ENCODE measurements around the gene HACD3.
A peak's percentile ranks its signal among the peaks of the same experiment; 100 is the strongest.

The HACD3 gene, protein sequence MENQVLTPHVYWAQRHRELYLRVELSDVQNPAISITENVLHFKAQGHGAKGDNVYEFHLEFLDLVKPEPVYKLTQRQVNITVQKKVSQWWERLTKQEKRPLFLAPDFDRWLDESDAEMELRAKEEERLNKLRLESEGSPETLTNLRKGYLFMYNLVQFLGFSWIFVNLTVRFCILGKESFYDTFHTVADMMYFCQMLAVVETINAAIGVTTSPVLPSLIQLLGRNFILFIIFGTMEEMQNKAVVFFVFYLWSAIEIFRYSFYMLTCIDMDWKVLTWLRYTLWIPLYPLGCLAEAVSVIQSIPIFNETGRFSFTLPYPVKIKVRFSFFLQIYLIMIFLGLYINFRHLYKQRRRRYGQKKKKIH

DNA sequence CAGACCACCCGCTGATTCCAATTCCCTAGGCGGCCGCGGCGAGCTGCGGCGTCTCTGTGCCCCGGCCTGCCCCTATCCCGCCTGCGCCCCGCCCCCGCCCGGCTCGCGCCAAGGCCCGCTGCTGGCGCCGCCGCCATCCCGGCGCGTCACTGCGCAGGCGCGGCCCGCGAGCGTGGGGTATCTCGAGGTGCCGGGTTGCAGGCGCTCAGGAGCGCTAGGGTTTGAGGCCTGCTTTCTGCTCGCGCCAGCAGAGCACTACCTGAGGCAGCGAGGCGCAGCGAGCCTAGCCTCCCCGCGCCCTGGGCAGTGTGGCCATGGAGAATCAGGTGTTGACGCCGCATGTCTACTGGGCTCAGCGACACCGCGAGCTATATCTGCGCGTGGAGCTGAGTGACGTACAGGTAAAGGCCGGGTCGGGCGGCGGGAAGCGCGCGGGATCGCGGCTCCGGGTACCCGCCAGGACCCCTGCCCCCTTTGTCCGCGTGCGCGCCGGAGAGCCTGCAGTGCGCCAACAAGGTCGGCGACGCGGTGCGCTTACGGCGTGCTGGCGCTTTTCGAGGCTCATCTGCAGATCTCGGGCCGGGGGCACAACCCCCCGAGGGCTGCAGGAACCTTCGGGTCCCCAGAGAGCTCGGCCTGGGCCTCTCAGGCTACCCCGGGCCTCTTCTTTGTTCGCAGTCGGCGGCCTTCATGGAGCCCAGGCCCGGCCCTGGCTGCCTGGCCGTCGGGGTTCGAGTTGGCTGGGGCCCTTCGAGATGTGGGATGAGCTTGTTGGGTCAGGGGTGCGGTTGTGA is at the start of gene HACD3:
Gene HACD3, plus strand, starts transcription at position 146 of the 794 bp plus-strand sequence. Its CDS starts 169 bp downstream, at position 315.
- peaks cover 30% of the 10 kb centered on the region for H3K4me1 ChIP-seq (ENCODE audit: control insufficient read depth, insufficient read depth, low read length)
- no peaks in the 10 kb centered on the region for H3K36me3 ChIP-seq (ENCODE audit: control insufficient read depth, insufficient read depth, low read length)
- H3K9me3 ChIP-seq (ENCODE audit: control insufficient read depth, low read length): no peaks in the 10 kb centered on the region
- no peaks in the 10 kb centered on the region for H3K27me3 ChIP-seq (ENCODE audit: control insufficient read depth, insufficient read depth, low read length)
- peak within 1 kb of the TSS; percentile 60 for H3K4me3 ChIP-seq (ENCODE audit: low read length)
- H3K9ac ChIP-seq (ENCODE audit: low read length): peak within 1 kb of the TSS; percentile 75

DNA sequence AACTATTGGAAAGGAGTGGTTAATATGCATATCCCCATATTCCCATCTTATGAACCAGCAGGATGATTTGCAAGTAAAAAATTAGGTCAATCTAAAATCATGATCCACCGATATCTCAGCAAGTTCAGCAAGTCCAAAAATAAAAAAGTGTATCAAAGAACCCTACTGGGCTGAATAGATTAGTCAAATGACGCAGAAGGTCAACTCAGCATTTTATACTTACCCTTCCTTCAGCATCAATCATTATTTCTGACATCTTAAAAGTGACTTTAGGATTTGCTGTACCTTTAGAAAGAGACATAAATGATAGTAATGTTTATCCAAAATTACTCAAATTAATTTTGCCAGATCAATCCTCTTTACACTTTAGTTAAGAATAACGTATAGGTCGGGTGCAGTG is 45.4 kb upstream of the HACD3 start:
- H3K4me3 ChIP-seq (ENCODE audit: low read length): no peak overlapping the region
- no peaks in the 10 kb centered on the region for H3K27me3 ChIP-seq (ENCODE audit: control insufficient read depth, insufficient read depth, low read length)
- H3K9ac ChIP-seq (ENCODE audit: low read length): no peak overlapping the region
- H3K9me3 ChIP-seq (ENCODE audit: control insufficient read depth, low read length): no peaks in the 10 kb centered on the region
- H3K36me3 ChIP-seq (ENCODE audit: control insufficient read depth, insufficient read depth, low read length): peaks cover 7% of the 10 kb centered on the region
- H3K4me1 ChIP-seq (ENCODE audit: control insufficient read depth, insufficient read depth, low read length): no peaks in the 10 kb centered on the region

DNA sequence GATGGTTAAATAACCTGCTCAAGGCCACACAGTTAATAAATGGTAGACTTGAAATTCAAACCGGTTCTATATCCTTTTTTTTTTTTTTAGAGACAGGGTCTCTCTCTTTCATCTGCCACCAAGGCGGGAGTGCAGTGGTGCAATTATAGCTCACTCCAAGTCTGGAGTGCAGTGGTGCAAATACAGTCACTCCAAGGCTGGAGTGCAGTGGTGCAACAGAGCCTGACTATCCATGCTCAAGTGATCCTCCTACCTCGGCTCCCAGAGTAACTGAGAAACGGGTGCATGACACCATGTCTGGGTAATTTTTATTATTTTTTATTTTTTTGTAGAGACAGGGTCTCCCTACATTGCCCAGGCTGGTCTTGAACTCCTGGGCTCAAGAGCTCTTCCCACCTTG is 36.2 kb upstream of the HACD3 start:
- H3K9ac ChIP-seq (ENCODE audit: low read length): no peak overlapping the region

DNA sequence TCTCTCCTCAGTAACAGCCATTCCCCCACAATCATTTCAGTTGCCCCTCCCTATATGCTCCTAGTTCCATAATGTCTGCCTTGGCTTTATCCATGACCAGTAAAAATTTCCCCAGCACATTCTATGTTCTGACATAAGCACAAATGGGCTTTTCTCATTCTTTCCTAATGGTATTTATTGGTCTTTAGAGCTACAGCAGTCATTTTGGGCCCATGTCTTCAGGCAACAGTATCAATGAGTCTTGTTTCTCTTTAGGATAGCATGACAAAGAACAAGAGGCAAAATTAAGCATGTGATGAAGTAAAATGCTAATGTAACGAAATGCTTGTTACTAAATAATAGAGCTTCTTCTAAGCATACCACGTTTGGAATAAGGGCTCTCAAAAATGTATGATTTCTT is 20.9 kb upstream of the HACD3 start:
- Histone ChIP-seq H3K27me3 (ENCODE audit: control insufficient read depth, insufficient read depth, low read length) (no peaks in the 10 kb centered on the region), H3K4me1 (ENCODE audit: control insufficient read depth, insufficient read depth, low read length) (no peaks in the 10 kb centered on the region), H3K9ac (ENCODE audit: low read length) (no peak overlapping the region), H3K4me3 (ENCODE audit: low read length) (no peak overlapping the region), H3K9me3 (ENCODE audit: control insufficient read depth, low read length) (no peaks in the 10 kb centered on the region), H3K36me3 (ENCODE audit: control insufficient read depth, insufficient read depth, low read length) (no peaks in the 10 kb centered on the region)

More for the DNA sequence above, 36.2 kb upstream of the HACD3 start:
- Histone ChIP-seq H3K4me3 (ENCODE audit: low read length) (no peak overlapping the region), H3K36me3 (ENCODE audit: control insufficient read depth, insufficient read depth, low read length) (no peaks in the 10 kb centered on the region), H3K4me1 (ENCODE audit: control insufficient read depth, insufficient read depth, low read length) (no peaks in the 10 kb centered on the region), H3K9me3 (ENCODE audit: control insufficient read depth, low read length) (no peaks in the 10 kb centered on the region), H3K27me3 (ENCODE audit: control insufficient read depth, insufficient read depth, low read length) (no peaks in the 10 kb centered on the region)

DNA sequence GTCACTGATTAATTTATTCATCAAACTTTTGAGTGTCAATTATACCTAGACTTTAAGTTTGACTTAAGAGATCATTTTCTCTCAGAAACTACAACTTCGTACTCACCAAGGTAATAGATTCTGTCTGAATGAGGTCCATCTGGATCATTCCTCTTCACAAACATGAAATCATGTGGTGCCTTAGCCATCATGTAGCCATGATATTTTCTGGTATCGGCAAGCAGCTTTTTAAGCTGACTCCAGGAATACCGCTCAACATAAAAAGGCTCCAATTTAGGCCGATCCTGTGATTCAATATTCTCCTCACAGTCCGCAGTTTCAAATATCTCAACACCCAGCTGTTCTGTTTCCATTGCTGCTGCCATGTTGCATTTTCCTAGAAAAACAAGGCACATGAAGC is 18.1 kb upstream of the HACD3 start:
- H3K27me3 ChIP-seq (ENCODE audit: control insufficient read depth, insufficient read depth, low read length): no peaks in the 10 kb centered on the region
- peaks cover 9% of the 10 kb centered on the region for H3K4me1 ChIP-seq (ENCODE audit: control insufficient read depth, insufficient read depth, low read length)
- H3K36me3 ChIP-seq (ENCODE audit: control insufficient read depth, insufficient read depth, low read length): no peaks in the 10 kb centered on the region
- H3K4me3 ChIP-seq (ENCODE audit: low read length): no peak overlapping the region
- no peaks in the 10 kb centered on the region for H3K9me3 ChIP-seq (ENCODE audit: control insufficient read depth, low read length)
- H3K9ac ChIP-seq (ENCODE audit: low read length): no peak overlapping the region

DNA sequence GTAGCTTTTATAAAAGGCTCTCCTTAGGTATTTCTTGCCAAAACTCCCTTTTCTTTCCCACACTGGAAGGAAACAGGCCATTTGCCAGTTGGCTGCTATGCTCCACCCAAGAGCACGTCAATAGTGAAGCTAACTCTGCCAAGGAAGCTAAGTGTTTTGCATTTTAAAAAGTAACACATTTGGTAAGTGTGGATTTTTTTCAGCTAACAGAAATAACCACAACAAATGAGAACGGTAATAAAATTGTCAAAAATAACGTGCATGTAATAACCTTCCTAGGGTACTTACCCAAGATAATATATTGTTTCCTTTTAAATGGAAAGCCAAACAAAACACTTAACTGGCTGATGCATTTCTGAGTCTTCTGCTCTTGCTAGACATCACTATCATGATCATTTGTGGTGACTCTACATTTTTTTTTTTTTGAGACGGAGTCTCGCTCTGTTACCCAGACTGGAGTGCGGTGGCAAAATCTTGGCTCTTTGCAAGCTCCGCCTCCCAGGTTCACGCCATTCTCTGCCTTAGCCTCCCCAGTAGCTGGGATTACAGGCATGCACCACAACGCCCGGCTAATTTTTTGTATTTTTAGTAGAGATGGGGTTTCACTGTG is 17.4 kb upstream of the HACD3 start:
- H3K9ac ChIP-seq (ENCODE audit: low read length): no peak overlapping the region
- no peaks in the 10 kb centered on the region for H3K27me3 ChIP-seq (ENCODE audit: control insufficient read depth, insufficient read depth, low read length)
- no peaks in the 10 kb centered on the region for H3K36me3 ChIP-seq (ENCODE audit: control insufficient read depth, insufficient read depth, low read length)
- no peaks in the 10 kb centered on the region for H3K9me3 ChIP-seq (ENCODE audit: control insufficient read depth, low read length)
- H3K4me1 ChIP-seq (ENCODE audit: control insufficient read depth, insufficient read depth, low read length): peaks cover 12% of the 10 kb centered on the region
- H3K4me3 ChIP-seq (ENCODE audit: low read length): no peak overlapping the region

DNA sequence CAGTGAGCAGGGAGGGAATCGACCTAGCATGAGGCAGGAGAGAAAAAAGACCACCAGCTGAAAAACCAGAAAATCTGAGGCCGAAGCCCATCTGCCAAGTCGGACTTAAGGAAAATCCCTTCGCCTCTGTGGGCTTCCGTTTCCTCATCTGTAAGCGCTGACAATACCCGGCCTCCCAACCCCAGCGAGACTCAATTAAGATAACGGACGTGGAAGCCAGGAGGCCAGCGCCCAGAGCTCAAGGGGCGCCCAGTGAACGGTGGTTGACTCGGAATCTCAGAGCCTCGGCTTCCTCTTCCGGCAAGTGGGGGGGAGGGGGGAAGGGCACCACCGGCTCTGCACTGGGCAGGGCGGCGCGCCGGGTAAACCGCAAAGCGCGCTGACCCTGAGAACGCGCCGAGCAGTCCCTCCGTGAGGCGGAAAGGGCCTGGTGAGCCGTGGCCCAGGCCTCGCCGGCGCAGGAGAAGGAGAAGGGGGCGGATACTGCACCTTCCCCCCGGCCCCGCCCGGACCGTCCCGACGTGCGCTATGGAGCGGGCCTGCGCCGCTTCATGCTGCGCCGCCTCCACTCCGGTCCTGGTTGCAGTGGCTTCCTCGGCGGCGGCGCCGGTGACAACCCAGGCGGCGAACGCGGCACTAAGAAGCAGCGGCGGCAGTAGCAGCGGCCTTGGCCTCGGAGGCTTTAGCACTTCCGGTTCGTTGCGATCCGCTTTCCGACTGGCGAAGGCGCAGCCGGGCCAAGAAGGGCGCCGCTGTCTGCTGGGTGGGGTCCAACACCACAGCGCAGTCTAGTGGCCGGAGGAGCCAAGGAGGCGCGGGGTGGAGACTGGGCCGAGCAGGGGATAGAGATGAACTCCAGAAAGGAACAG is 13.0 kb upstream of the HACD3 start, which contains the start of gene DPP8:
Gene DPP8, minus strand, starts transcription at position 693 of the 869 bp plus-strand sequence. CDS start 5,136 bp downstream, outside the sequence.
- Histone ChIP-seq H3K9me3 (ENCODE audit: control insufficient read depth, low read length) (no peaks in the 10 kb centered on the region), H3K4me1 (ENCODE audit: control insufficient read depth, insufficient read depth, low read length) (peaks cover 12% of the 10 kb centered on the region), H3K4me3 (ENCODE audit: low read length) (peak within 1 kb of the TSS; percentile 99), H3K36me3 (ENCODE audit: control insufficient read depth, insufficient read depth, low read length) (no peaks in the 10 kb centered on the region), H3K9ac (ENCODE audit: low read length) (peak within 1 kb of the TSS; percentile 85), H3K27me3 (ENCODE audit: control insufficient read depth, insufficient read depth, low read length) (no peaks in the 10 kb centered on the region)

DNA sequence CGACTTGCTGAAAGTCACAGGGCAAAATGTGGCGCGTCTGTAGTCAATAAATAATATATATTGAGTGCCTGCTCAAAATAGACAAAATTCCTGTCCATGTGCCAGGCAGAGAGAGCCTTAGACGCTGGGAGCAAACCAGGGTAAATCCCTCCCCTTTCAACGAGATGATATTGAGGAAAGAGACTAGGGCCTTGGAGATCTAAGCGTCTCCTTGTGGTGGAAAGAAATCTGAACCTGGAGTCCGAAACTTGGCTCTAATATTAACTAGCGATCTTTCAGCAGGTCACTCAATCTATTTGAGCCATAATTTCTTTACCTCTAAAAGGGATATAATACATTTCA is 12.4 kb upstream of the HACD3 start:
- Histone ChIP-seq H3K4me1 (ENCODE audit: control insufficient read depth, insufficient read depth, low read length) (peaks cover 12% of the 10 kb centered on the region), H3K9me3 (ENCODE audit: control insufficient read depth, low read length) (no peaks in the 10 kb centered on the region), H3K36me3 (ENCODE audit: control insufficient read depth, insufficient read depth, low read length) (no peaks in the 10 kb centered on the region), H3K9ac (ENCODE audit: low read length) (peak overlapping the region; percentile 85), H3K4me3 (ENCODE audit: low read length) (peak overlapping the region; percentile 99), H3K27me3 (ENCODE audit: control insufficient read depth, insufficient read depth, low read length) (no peaks in the 10 kb centered on the region)

DNA sequence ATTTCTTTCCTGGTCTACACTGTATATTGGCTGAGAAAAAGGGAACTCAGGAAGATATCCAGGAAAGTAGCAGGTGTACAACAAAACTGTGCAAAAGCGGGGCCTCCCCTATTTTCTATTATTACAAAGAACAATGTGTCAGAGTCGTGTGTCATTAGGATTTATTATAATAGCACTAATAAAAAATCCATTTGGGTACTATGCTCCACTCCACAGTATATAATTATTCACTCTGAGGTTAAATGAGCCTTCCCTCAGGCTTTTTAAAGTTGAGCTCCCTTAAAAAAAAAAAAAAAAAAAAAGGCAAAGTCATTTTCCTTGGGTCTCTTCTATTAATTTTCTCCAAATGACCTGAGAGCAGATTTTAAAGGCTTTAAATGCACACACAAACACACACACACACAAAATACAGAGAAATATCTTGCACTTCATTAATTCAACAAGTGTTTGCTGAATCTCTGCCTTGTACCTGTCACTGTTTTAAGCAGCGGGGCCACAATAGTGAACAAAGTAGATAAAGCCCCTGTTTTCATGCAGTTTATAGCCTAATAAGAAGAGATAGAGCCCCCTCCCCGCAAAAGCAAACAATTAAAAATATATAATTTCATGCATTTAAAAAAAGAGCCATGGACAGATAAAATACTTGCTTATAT is 11.5 kb upstream of the HACD3 start:
- no peaks in the 10 kb centered on the region for H3K9me3 ChIP-seq (ENCODE audit: control insufficient read depth, low read length)
- no peaks in the 10 kb centered on the region for H3K36me3 ChIP-seq (ENCODE audit: control insufficient read depth, insufficient read depth, low read length)
- no peak overlapping the region for H3K9ac ChIP-seq (ENCODE audit: low read length)
- H3K4me1 ChIP-seq (ENCODE audit: control insufficient read depth, insufficient read depth, low read length): peaks cover 12% of the 10 kb centered on the region
- H3K27me3 ChIP-seq (ENCODE audit: control insufficient read depth, insufficient read depth, low read length): no peaks in the 10 kb centered on the region
- no peak overlapping the region for H3K4me3 ChIP-seq (ENCODE audit: low read length)

DNA sequence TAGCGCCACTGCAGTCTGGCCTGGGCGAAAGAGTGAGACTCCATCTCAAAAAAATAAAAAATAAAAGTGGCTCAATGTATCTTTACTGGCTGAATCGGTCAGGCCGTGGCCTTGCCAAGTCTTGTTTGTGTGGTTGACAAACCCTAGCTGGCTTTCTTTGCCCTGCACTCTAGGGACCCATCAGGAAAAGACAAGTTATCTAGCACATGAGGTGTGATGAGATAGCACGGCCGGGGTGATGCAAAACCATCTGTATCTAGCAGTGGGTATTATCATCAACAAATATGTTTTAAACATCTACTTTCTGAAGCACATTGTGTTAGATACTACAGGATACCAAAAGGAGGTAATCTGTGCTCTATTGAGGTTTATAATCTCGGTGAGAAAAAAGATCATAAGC is 8.9 kb upstream of the HACD3 start:
- H3K27me3 ChIP-seq (ENCODE audit: control insufficient read depth, insufficient read depth, low read length): no peaks in the 10 kb centered on the region
- peaks cover 3% of the 10 kb centered on the region for H3K4me1 ChIP-seq (ENCODE audit: control insufficient read depth, insufficient read depth, low read length)
- H3K9ac ChIP-seq (ENCODE audit: low read length): no peak overlapping the region
- no peaks in the 10 kb centered on the region for H3K9me3 ChIP-seq (ENCODE audit: control insufficient read depth, low read length)
- H3K36me3 ChIP-seq (ENCODE audit: control insufficient read depth, insufficient read depth, low read length): no peaks in the 10 kb centered on the region
- H3K4me3 ChIP-seq (ENCODE audit: low read length): no peak overlapping the region

DNA sequence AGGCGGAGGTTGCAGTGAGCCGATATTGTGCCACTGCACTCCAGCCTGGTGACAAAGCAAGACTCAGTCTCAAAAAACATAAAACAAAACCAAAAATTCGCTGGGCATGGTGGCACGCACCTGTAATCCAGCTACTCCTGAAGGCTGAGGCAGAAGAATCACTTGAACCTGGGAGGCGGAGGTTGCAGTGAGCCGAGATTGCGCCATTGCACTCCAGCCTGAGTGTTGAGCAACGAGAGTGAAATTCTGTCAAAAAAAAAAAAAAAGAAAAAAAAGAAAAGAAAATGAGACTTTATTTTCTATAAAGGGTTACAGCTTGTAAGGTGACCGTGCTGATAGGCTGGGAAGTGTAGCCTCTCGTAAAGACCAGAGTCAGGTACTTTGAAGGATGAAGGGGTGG is 6.0 kb upstream of the HACD3 start:
- Histone ChIP-seq H3K27me3 (ENCODE audit: control insufficient read depth, insufficient read depth, low read length) (no peaks in the 10 kb centered on the region), H3K36me3 (ENCODE audit: control insufficient read depth, insufficient read depth, low read length) (no peaks in the 10 kb centered on the region), H3K4me3 (ENCODE audit: low read length) (no peak overlapping the region), H3K9me3 (ENCODE audit: control insufficient read depth, low read length) (no peaks in the 10 kb centered on the region), H3K9ac (ENCODE audit: low read length) (no peak overlapping the region), H3K4me1 (ENCODE audit: control insufficient read depth, insufficient read depth, low read length) (no peaks in the 10 kb centered on the region)
